SU-DHL-6 (cell line): Measurements from ENCODE around the gene TNIK.

Source experiments
- H2AFZ ChIP-seq: fragments of 200-600 bp; sonication (generic); 2 replicates; pipeline ENCODE4 v1.6.1; 2014; ENCODE audit warnings: low read depth, mild to moderate bottlenecking, moderate library complexity, mixed read lengths, antibody characterized with exemption, low read length; ENCODE audit not compliant: severe bottlenecking
- H3F3A ChIP-seq: fragments of 200-600 bp; shearing (Covaris generic); 2 replicates; pipeline ENCODE4 v1.6.0; 2016; ENCODE audit warnings: antibody characterized with exemption, mild to moderate bottlenecking; ENCODE audit not compliant: insufficient read depth
- H3K27ac ChIP-seq: fragments of 200-600 bp; sonication (generic); 2 replicates; pipeline ENCODE4 v1.5.1; 2016; ENCODE audit warnings: low read depth, mild to moderate bottlenecking, low read length, moderate library complexity, mixed read lengths
- H3K27me3 ChIP-seq: fragments of 200-600 bp; sonication (generic), shearing (Covaris generic); 2 replicates; pipeline ENCODE4 v1.6.0; 2014; ENCODE audit warnings: mild to moderate bottlenecking, low read length
- H3K36me3 ChIP-seq: fragments of 200-600 bp; sonication (generic); 2 replicates; pipeline ENCODE4 v1.6.1; 2014; ENCODE audit warnings: mild to moderate bottlenecking, low read length, mixed read lengths
- H3K4me2 ChIP-seq: fragments of 300-600, 200-600 bp; shearing (Covaris generic), sonication (generic); 2 replicates; pipeline ENCODE4 v1.6.0; 2014; ENCODE audit warnings: low read length, low read depth, mild to moderate bottlenecking; ENCODE audit not compliant: poor library complexity, severe bottlenecking
- H3K4me3 ChIP-seq: fragments of 200-600 bp; sonication (generic); 2 replicates; pipeline ENCODE4 v1.5.1; 2014; ENCODE audit warnings: antibody characterized with exemption, low read length, mild to moderate bottlenecking, mixed read lengths; ENCODE audit not compliant: insufficient read depth, poor library complexity, severe bottlenecking
- H3K79me2 ChIP-seq: fragments of 200-600 bp; sonication (generic); 2 replicates; pipeline ENCODE4 v1.6.1; 2014; ENCODE audit warnings: mild to moderate bottlenecking, low read length, moderate library complexity; ENCODE audit not compliant: insufficient read depth
- H3K9ac ChIP-seq: fragments of 200-600 bp; sonication (generic); 2 replicates; pipeline ENCODE4 v1.7.0; 2014; ENCODE audit warnings: mild to moderate bottlenecking, low read length
- H3K9me2 ChIP-seq: fragments of 200-600 bp; sonication (generic); replicated peaks from 2 replicates; pipeline ENCODE4 v1.6.1; 2014; ENCODE audit warnings: low read length; ENCODE audit not compliant: insufficient read depth
- H3K9me3 ChIP-seq: fragments of 200-600 bp; sonication (generic); 2 replicates; pipeline ENCODE4 v1.6.1; 2014; ENCODE audit warnings: low read length, mixed read lengths; ENCODE audit not compliant: insufficient read depth
- H4K20me1 ChIP-seq: fragments of 200-600 bp; sonication (generic); 2 replicates; pipeline ENCODE4 v1.6.1; 2014; ENCODE audit warnings: low read depth, mild to moderate bottlenecking, antibody characterized with exemption, low read length, moderate library complexity, mixed read lengths
- EZH2phosphoT487 ChIP-seq: fragments of 200-600 bp; sonication (generic), shearing (Covaris generic); conservative IDR thresholded peaks from 2 replicates; pipeline ENCODE4 v1.6.1; 2018; ENCODE audit warnings: mild to moderate bottlenecking, antibody characterized with exemption, low read length, moderate library complexity, mixed read lengths
- TF ChIP-seq, protein P1 (sequence below): fragments of 200-600 bp; sonication (generic); IDR thresholded peaks from one replicate; pipeline ENCODE4 v1.5.1; 2017; ENCODE audit warnings: antibody characterized with exemption, mild to moderate bottlenecking, low read length, moderate library complexity; ENCODE audit not compliant: insufficient read depth, poor library complexity, severe bottlenecking

TNIK gene

DNA sequence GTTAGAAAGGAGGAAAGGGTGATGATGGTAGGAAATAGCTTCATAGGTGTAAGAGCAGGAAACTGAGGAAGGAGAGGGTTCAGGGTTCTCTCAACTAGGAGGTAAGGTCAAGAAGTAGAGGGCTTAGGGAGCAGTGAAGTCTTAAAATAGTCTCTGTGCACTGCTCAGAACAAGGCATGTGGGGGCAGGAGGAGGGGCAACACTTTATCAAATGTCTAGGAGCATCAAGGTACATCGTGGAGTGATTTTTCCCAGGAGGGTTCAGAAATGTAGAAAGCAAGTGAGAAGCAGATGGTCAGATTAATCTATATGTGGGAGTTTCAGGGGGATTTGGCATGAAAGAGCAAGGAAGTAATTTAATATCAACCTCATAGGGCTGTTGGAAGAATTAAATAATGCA is 58.8 kb downstream of the TNIK start:
- H3K27ac ChIP-seq, result no peak overlapping the region
- H3K36me3 ChIP-seq, result no peaks in the 10 kb centered on the region
- H3K9ac ChIP-seq, result no peak overlapping the region
- H4K20me1 ChIP-seq, result no peaks in the 10 kb centered on the region
- H3F3A ChIP-seq, result no peaks in the 10 kb centered on the region
- no peak overlapping the region for H3K4me2 ChIP-seq
- H2AFZ ChIP-seq, result no peak overlapping the region
- no peaks in the 10 kb centered on the region for H3K27me3 ChIP-seq
- no peaks in the 10 kb centered on the region for H3K9me2 ChIP-seq
- H3K9me3 ChIP-seq, result no peaks in the 10 kb centered on the region
- no peaks in the 10 kb centered on the region for H3K79me2 ChIP-seq
- H3K4me3 ChIP-seq, result no peak overlapping the region
- TF ChIP-seq, protein P1, sequence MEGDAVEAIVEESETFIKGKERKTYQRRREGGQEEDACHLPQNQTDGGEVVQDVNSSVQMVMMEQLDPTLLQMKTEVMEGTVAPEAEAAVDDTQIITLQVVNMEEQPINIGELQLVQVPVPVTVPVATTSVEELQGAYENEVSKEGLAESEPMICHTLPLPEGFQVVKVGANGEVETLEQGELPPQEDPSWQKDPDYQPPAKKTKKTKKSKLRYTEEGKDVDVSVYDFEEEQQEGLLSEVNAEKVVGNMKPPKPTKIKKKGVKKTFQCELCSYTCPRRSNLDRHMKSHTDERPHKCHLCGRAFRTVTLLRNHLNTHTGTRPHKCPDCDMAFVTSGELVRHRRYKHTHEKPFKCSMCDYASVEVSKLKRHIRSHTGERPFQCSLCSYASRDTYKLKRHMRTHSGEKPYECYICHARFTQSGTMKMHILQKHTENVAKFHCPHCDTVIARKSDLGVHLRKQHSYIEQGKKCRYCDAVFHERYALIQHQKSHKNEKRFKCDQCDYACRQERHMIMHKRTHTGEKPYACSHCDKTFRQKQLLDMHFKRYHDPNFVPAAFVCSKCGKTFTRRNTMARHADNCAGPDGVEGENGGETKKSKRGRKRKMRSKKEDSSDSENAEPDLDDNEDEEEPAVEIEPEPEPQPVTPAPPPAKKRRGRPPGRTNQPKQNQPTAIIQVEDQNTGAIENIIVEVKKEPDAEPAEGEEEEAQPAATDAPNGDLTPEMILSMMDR, result no peak
- TF ChIP-seq EZH2phosphoT487, result no peak

DNA sequence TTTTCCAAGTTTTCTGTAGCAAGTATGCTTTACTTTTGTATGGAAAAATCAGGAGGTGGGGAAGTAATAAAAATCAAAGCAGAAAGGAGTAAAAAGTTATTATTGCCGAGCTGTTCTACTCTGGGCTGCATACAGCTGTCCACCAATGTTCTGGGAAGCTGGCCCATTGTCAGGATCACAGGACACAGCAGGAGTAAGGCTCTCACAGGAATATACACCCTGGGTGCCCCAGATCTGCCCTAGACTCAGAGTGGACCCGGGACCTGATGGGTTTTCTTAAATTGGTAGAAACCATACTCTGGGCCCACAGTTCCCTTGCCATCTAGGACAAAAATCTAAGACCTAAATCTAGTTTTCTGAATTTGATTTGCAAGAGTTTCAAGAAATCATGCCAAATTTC is 60.4 kb downstream of the TNIK start:
- Histone ChIP-seq H3K36me3 (no peaks in the 10 kb centered on the region), H3K4me3 (no peak overlapping the region), H2AFZ (no peak overlapping the region), H3K9me2 (0 out of 2 replicates have a peak, but pooled peaks cover 3% of the 10 kb centered on the region), H3K79me2 (no peaks in the 10 kb centered on the region), H3F3A (no peaks in the 10 kb centered on the region), H3K9ac (no peak overlapping the region), H4K20me1 (no peaks in the 10 kb centered on the region), H3K9me3 (no peaks in the 10 kb centered on the region), H3K27ac (no peak overlapping the region), H3K4me2 (no peak overlapping the region), H3K27me3 (no peaks in the 10 kb centered on the region)
- TF ChIP-seq EZH2phosphoT487, result no peak
- TF ChIP-seq, protein P1, result no peak

DNA sequence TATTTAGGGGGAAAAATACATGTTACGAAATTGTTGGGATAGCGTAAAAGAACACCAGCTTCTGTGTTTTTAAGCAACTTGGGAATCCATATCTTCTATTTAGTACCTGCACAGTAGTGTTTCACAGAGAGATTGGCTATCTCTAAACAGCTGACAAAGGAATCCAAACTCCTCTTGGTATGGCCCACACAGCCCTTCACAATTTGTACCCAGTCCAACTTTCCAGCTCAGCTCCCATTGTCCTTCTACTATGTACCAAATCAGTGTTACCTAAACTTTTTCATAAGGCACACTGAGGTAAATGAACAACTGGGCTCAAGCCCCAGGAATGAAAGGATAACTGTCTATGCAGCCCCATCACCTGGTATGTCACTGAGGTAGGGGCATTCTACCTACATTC is 61.9 kb downstream of the TNIK start:
- TF ChIP-seq, protein P1, result no peak
- Histone ChIP-seq H3K9me2 (0 out of 2 replicates have a peak, but pooled peaks cover 3% of the 10 kb centered on the region), H3F3A (no peaks in the 10 kb centered on the region), H3K27ac (no peak overlapping the region), H2AFZ (no peak overlapping the region), H3K9me3 (no peaks in the 10 kb centered on the region), H3K79me2 (no peaks in the 10 kb centered on the region), H3K9ac (no peak overlapping the region), H3K36me3 (no peaks in the 10 kb centered on the region), H3K4me3 (no peak overlapping the region), H3K27me3 (no peaks in the 10 kb centered on the region), H3K4me2 (no peak overlapping the region), H4K20me1 (no peaks in the 10 kb centered on the region)
